Sigmoid colon (tissue), 7 donors: Measurements from ENCODE around the gene SQOR. TPM values are rescaled to one million over a fixed set of nuclear protein-coding genes. Genes with fewer than 3 reads are reported as not detected.
A peak's percentile ranks its signal among the peaks of the same experiment; 100 is the strongest.

Source experiments
- DNase-seq: peaks from one replicate; pipeline ENCODE4 v3.0.0-alpha.2; 2019
- H3K27ac ChIP-seq, 4 donors: fragments of 200-600 bp; sonication (generic); one replicate each; pipeline ENCODE4 v1.5.1; 2016 to 2019; ENCODE audit warnings: mild to moderate bottlenecking in 1 of 4
- H3K27me3 ChIP-seq, 3 donors: fragments of 200-600 bp; sonication (generic); one replicate each; pipeline ENCODE4 v1.5.1; 2019; ENCODE audit warnings: mild to moderate bottlenecking in 1 of 3
- H3K36me3 ChIP-seq, 4 donors: fragments of 200-600 bp; sonication (generic); one replicate each; pipeline ENCODE4 v1.5.1; 2016 to 2019
- H3K4me1 ChIP-seq, 4 donors: fragments of 200-600 bp; sonication (generic); one replicate each; pipeline ENCODE4 v1.5.1; 2017 to 2019
- H3K4me3 ChIP-seq, 4 donors: fragments of 200-600 bp; sonication (generic); one replicate each; pipeline ENCODE4 v1.5.1; 2017 to 2019; ENCODE audit warnings: mild to moderate bottlenecking in 2 of 4, moderate library complexity in 1 of 4
- H3K9me3 ChIP-seq, 4 donors: fragments of 200-600 bp in 3 of 4; sonication (generic) in 3 of 4; one replicate each; pipeline versions ENCODE4 v1.5.1 to v1.6.1; 2013 to 2019
- CTCF ChIP-seq, 4 experiments: fragments of 450-650 bp in 3 of 4; fragments of 200-600 bp in 1 of 4; IDR thresholded peaks; one replicate each; pipeline ENCODE4 v1.5.1; 2016 to 2019; ENCODE audit warnings: antibody characterized with exemption in 4 of 4, mild to moderate bottlenecking in 3 of 4, moderate library complexity in 2 of 4
- EP300 ChIP-seq, 4 donors: sonication (generic); formaldehyde crosslinking; IDR thresholded peaks; one replicate each; pipeline ENCODE4 v1.6.1; 2017; ENCODE audit warnings: antibody characterized with exemption in 4 of 4
- POLR2A ChIP-seq, 2 donors: fragments of 450-650 bp; IDR thresholded peaks; one replicate each; pipeline ENCODE4 v1.6.1; 2016; ENCODE audit warnings: antibody characterized with exemption in 2 of 2, mild to moderate bottlenecking in 2 of 2, moderate library complexity in 2 of 2
- POLR2AphosphoS5 ChIP-seq, 4 donors: sonication (generic); formaldehyde crosslinking; IDR thresholded peaks; one replicate each; pipeline ENCODE4 v1.6.1; 2017; ENCODE audit warnings: antibody characterized with exemption in 4 of 4
- WGBS, 2 donors: extraction: QIAGEN DNeasy Blood & Tissue Kit; methylation state at CpG; one replicate each; pipeline ENCODE4 v1.1.7; 2013; 5-methylcytosine and 5-hydroxymethylcytosine counted together
- intact Hi-C: fragments of 100-400 bp; cut with DNase I; formaldehyde crosslinking; loops from one replicate; pipeline ENCODE4 v1.15.1; 2023
- polyA plus RNA-seq, 3 donors: library from polyadenylated mRNA; stranded (reverse); fragments of 200-250 nt; gene quantifications; one replicate each; pipeline ENCODE4 v1.2.3, GENCODE V29; 2013
- total RNA-seq, 4 donors: library from RNA; depleted of rRNA; stranded (reverse); fragments of >200 nt; gene quantifications; one replicate each; pipeline ENCODE4 v1.1.0, GENCODE V29; 2016
- donor health status: healthy with polysubstance abuse.
- donor health status: Bipolar disorder and iron deficiency.
- donor health status: healthy.

Gene SQOR
- total and polyA plus RNA-seq, 7 donors = 60.4 to 415 (median 83.4) TPM

- DNase-seq = peak; percentile 67
- no peaks in the 10 kb centered on the region for H3K9me3 ChIP-seq
- peaks cover 0 to 17% (median 14%) of the 10 kb centered on the region in 4 donors for H3K4me1 ChIP-seq
- intact Hi-C loops = loop anchor here (5.0 kb wide), 1 partner anchor 42 kb away; no protein-coding TSS in a partner anchor
- TF ChIP-seq EP300 (IDR thresholded peaks at IDR 0.05) (no peak), POLR2AphosphoS5 (IDR thresholded peaks at IDR 0.05) (no peak), CTCF (IDR thresholded peaks at IDR 0.05) (no peak)
- H3K36me3 ChIP-seq = no peaks in the 10 kb centered on the region
- peak overlapping the region; percentile 30 to 56 (median 48) for H3K4me3 ChIP-seq
- 5 to 9% methylated on average over 67 of the region's 67 CpGs for WGBS, 2 donors
- no peaks in the 10 kb centered on the region for H3K27me3 ChIP-seq
- peak overlapping the region in 3 of 4 donors; percentile 41 to 71 (median 65) for H3K27ac ChIP-seq
Measured at GRCh38 chr15:45704329-45705249, 69.8 kb downstream of the SQOR start.

- peak; percentile 91 for DNase-seq
- peaks cover 0 to 28% (median 25%) of the 10 kb centered on the region in 4 donors for H3K4me1 ChIP-seq
- H3K4me3 ChIP-seq = peak overlapping the region; percentile 30 to 56 (median 48)
- no peaks in the 10 kb centered on the region for H3K9me3 ChIP-seq
- H3K27me3 ChIP-seq = no peaks in the 10 kb centered on the region
- TF ChIP-seq EP300 (IDR thresholded peaks at IDR 0.05) = no peak
- TF ChIP-seq POLR2A (IDR thresholded peaks at IDR 0.05) = no peak
- peak; percentile 74 to 91 (median 90) for TF ChIP-seq CTCF (IDR thresholded peaks at IDR 0.05)
- TF ChIP-seq POLR2AphosphoS5 (IDR thresholded peaks at IDR 0.05) = peak in 3 of 4 donors; percentile 27 to 65 (median 43)
- intact Hi-C loops = no loop called here
- H3K27ac ChIP-seq = peak overlapping the region in 3 of 4 donors; percentile 41 to 71 (median 65)
- H3K36me3 ChIP-seq = no peaks in the 10 kb centered on the region
- 1 to 3% methylated on average over 15 of the region's 15 CpGs for WGBS, 2 donors
Measured at GRCh38 chr15:45705510-45706473, 71.0 kb downstream of the SQOR start.

- H3K4me1 ChIP-seq = peaks cover 0 to 46% (median 31%) of the 10 kb centered on the region in 4 donors
- no peaks in the 10 kb centered on the region for H3K36me3 ChIP-seq
- intact Hi-C loops = loop anchor here (2.0 to 10.0 kb wide), 5 partner anchors 70 to 602 kb away; no protein-coding TSS in a partner anchor
- DNase-seq = peak; percentile 93
- WGBS, 2 donors = 21 to 48% methylated on average over 6 of the region's 6 CpGs
- no peak overlapping the region for H3K4me3 ChIP-seq
- no peaks in the 10 kb centered on the region for H3K27me3 ChIP-seq
- H3K9me3 ChIP-seq = no peaks in the 10 kb centered on the region
- H3K27ac ChIP-seq = peak overlapping the region in 3 of 4 donors; percentile 64 to 78 (median 75)
- TF ChIP-seq EP300 (IDR thresholded peaks at IDR 0.05) (peak; percentile 70 to 86 (median 84)), POLR2AphosphoS5 (IDR thresholded peaks at IDR 0.05) (peak; percentile 92 to 96 (median 94)), CTCF (IDR thresholded peaks at IDR 0.05) (no peak), POLR2A (IDR thresholded peaks at IDR 0.05) (no peak)
Measured at GRCh38 chr15:45710657-45711056, 75.8 kb downstream of the SQOR start.
